GM19099 (cell line): ENCODE data around the gene ADGRD2.

Source experiments
- POLR2A ChIP-seq: IDR thresholded peaks from 3 replicates; pipeline ENCODE4 v1.6.1; 2011; ENCODE audit warnings: low read depth; ENCODE audit not compliant: insufficient read length; ENCODE audit errors: extremely low read depth

The ADGRD2 gene

DNA sequence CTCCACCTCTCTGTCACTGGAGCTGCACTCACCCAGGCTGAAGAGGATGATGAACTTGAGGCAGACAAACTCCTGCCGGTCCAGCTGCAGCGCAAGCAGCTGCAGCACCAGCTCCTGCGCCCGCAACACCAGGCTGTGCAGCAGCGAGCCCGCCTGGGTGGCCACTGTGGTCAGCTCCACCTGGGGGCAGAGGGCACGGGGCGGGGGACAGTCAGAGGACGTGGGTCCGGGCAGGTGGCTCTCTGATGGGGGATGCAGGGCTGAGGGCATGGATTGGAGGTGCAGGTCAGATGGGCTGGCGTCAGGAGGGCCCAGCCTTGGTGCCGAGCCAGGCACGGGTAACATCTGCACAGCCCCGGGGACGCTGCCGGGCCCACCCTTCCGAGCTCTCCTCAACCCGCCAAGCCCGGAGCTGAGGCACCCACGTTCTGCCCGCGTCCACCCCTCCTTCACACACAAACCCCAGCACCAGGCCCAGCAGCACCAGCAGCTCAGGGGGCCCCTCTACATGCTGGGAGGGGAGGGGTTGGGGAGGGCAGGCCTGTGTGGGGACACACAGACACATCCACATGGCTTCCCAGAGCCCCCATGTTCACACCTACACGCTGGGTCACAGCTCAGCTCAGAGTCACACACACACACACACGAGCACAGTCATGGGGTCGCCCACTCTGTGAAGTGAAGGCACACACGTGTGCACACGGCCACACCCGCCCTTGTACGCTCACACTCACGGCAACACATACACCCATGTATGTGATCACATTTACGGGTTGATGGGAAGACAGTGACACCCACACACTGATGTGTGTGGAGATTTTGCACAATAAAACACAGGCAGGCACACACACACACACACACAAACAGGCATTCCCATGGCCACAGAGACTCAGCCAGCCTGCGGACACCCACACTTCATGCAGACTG lies 41.1 kb downstream of the ADGRD2 start:
- no peak for TF ChIP-seq POLR2A

DNA sequence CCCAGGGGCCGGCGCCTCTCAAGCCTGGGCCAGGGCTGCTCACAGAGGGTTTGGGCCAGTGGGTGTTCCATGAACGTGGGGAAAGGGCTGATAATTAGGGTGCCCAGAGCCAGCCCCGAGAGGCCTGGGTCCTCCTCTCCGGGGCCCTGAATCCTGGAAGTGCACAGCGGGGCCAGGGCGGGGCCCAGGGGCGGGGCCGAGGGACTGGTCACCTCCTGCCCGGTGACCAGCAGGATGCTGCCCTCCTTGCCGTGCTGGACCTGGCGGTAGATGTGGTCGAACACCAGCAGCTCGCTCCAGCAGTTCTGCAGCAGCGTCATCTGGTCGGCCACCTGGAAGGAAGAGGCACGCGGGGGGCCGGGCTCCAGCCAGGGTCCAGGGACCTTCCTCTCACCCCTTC lies 42.6 kb downstream of the ADGRD2 start:
- no peak for TF ChIP-seq POLR2A

DNA sequence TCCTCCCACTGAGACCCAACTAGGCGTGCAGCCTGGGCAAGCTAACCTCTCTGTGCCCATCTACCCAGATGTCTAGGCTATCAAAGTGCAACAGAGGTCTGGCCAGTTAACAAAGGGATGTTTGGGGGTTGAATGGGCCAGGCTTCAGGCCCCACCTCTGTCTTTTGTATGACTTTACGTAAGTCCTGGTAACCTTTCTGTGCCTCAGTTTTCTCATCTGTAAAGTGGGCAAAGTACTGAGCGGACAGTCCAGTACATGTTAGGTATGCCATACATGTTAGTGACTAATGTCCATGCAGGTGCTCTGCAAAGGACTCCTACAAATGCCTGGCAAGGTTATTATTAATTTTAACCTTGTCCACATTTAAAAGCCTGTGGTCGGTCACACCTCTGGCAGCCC lies 43.0 kb downstream of the ADGRD2 start:
- no peak for TF ChIP-seq POLR2A

DNA sequence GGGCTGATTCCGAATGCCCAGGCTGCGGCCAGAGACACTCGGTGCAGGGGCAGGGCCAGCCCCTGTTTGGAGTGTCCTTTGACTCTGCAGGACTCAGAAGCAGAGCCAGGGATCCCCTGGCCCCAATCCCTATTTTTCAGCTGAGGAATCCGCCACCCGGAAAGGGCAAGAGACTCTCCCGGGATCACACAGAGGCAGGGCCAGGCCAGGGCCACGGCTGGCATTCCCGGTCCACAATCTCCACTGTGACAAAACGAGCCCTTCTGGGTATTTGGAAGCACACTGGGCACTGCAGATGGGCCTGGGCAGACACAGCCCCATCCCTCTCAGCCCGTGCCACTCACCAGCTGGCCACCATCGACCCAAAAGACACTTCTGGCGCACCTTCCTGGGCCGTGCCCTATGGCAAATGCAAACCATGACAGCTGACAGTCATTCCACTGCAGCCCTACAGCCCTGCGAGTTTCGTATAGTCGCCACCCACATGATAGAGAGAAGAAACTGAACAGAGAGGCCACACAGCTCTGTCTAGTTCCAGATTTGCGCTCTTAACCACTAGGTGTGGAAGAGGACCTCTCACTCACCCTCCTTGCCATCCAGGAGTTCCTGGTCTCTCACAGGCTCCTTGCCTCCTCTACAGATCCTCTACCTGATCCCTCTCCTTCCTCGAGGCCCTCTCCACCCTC lies 43.7 kb downstream of the ADGRD2 start:
- no peak for TF ChIP-seq POLR2A

DNA sequence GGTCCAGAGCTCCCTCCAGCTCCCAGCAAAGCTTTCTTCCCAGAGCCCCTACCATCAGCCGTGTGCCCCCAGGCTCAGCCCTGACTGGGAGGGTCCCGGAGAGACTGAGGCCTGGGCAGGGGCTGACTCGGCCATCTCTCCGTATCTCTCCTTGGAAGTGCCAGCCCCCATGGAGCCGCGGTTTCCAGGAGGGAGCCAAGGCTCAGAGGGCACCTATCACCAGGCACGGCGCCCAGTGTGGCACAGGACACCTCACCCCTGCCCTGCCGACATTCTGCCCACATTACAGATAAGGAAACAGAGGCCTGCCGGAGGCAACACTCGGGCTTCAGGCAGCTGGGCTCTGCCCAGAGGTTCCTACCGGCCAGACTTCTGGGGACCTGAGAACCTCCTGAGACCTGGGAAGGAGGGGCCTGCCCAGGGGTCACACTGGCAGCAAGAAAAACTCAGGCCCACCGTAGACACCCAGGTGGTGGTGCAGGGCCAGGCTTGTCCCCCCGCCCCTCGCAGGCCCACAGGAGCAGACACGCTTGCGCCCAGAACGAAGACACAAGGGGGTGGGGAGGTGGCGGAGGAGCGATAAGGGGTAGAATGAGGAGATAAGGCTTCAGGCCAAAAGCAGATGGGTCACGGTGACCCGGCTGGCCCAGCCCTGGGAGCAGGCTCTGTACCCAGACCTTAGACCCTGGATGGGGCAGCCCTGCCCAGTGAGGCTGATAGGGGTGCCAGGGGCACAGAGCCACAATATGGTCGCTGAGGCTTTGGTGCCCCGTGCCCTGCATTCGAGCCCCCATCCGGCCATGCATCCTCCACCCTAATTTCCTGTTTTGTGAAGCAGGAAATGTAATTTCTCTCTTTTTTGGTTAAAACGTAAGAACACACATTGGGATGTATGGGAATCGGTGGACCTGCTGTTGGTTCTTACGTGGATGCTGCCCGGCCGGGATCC lies 45.1 kb downstream of the ADGRD2 start:
- no peak for TF ChIP-seq POLR2A

DNA sequence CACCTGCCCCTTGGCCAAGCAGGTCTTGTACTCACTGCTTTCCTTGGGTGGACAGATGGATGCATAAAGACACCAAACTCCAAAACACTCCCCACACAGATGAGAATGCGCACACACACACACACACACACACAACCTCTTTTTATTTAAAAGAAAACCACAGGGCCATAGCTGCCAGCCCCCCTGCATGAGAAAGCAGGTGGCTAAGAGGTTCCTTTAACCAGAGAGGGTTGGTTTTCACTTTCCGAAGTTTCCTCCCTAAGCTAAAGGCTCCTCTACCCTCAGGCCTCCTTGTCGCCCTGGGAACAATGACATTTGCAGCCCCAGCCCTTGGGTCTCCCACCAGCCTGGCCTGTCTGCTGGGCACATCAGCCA lies 45.8 kb downstream of the ADGRD2 start:
- TF ChIP-seq POLR2A, result no peak

DNA sequence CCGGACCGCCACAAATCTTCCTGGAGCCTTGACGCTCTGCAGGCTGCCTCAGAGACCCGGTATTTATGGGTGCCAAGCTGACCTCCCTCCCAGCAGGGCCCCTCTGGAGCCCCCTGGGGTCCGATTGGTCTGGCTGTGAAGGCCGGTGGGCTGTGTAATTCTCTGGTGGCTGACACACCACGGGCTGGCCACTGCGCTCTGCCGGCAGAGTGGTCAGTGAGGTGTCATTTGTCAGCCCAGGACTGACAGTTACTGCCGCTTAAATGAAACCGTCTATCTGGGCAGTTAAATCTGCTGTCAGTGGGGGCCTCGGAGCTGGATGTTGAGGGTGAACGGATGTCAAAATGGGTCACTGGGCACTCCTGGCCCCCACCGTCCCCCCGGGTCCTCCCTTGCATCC lies 46.2 kb downstream of the ADGRD2 start:
- TF ChIP-seq POLR2A, result no peak

DNA sequence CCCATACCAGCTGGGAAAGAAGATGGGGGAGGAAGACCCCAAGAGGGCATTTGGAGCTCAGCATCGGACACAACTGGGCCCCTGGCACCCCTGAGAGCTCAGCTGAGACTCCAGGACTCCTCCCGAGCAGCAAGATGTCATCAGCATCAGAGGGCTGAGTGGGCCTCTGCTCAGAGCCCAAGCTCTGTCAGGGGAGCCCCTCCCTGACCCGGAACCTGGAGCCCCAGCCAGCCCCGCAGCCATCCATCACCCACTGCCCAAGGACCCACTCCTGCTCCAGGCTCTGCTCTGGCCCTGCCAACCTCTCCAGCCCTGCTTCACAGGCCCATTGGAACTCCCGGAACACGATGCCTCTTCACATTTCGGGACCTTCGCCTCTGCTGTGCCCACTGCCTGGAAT lies 47.2 kb downstream of the ADGRD2 start:
- TF ChIP-seq POLR2A, result no peak

DNA sequence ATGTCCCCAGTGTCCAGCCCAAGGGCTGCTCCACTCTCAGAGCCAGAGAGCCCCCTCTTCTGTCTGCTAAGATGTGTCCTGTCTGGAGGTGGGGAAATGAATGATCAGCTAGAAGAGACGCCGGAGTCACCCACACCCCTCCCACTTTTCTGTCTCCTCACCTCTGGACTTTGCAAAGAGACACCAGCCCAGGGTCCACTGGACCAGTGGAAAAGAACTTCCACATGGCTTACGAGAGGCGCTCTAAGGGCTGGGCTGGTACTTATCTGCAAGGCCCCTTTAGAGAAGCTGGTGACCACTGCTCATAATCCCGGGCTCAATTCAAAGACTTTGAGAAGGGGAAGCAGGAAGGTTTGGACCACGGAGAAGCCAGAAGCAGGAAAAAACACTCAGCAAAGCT lies 47.8 kb downstream of the ADGRD2 start:
- no peak for TF ChIP-seq POLR2A

DNA sequence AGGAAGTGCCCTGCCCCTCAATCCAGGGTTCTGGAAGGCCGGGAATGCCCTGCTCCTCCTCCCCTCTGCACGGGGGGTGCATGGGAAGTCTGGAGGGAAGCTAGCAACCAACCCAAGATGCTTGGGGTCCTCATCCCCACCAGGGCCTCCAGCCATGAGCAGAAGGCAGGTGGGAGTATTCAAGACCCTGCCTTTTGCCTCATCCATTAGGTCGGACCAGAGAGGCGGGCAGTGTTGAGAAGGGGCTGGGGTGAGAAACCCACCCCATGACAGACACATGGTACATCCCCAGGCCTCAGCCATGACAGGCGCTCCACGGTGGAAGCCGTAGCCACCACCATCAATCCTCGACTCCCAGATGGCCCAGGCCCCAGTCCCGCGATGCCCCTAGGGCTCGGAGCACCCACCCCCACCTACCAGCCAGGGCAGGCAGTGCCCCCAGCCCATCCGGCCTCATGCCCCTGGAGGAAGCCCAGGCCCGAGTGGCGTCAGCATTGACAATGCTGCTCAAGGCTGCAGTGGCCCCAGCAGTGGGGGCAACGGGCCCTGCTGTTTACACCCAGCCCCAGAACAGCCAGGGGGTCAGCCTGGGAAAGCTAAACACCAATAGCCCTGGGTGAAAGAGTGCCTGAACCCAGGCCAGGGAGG lies 48.4 kb downstream of the ADGRD2 start:
- TF ChIP-seq POLR2A, result no peak

DNA sequence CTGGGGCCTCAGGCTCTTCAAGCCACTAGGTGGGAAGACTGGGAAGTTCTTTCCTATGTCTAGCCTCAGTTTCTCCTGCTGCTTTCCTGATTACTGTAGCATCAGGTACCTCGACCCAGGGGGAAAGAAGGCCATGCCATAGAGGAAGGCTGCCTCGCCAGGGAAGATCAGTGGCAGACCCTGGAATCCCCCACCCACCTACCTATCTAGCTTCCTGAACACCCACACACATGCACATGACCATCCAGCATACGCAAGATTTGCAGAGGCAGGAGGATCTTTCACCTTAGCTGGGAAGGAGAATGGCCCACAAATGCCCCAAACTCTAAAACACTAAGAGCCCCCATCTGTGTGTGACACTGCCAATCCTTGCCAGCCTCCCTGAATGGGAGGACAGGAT lies 49.0 kb downstream of the ADGRD2 start:
- TF ChIP-seq POLR2A, result no peak

DNA sequence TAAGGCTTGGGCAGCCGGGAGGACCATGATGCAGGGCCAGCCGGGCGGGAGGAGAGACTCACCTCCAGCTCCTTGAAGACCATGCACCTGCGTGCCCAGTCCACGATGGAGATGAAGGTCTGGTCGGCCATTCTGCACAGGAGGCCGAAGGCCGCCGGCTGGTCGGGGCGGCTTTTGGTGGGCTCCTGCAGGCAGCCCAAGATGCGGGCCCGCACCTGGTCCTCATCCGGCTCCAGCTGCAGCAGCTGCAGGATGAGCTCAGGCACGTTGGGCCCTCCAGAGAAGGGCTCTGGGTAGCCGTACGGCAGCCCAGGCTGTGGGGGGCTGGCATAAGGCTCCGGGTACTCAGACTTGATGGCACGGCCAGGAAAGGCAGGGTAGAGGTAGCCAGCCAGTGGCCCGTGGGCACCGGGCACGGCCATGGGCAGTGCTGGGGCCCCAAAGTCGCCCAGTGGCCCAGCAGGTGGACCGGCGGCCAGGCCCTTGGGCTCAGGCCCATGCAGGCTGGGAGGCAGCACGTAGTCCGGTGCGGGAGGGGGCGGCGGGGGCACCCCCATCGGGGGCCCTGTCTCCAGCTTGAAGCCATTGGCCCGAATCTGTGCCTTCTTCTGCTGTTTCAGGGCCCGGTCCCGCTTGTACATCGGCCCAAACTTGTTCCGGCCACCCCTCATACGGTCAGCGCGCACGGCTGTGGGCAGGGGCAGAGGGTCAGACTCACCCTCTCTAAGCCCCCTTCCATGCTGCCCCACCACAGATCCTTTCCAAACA lies 50.0 kb downstream of the ADGRD2 start:
- TF ChIP-seq POLR2A, result no peak

DNA sequence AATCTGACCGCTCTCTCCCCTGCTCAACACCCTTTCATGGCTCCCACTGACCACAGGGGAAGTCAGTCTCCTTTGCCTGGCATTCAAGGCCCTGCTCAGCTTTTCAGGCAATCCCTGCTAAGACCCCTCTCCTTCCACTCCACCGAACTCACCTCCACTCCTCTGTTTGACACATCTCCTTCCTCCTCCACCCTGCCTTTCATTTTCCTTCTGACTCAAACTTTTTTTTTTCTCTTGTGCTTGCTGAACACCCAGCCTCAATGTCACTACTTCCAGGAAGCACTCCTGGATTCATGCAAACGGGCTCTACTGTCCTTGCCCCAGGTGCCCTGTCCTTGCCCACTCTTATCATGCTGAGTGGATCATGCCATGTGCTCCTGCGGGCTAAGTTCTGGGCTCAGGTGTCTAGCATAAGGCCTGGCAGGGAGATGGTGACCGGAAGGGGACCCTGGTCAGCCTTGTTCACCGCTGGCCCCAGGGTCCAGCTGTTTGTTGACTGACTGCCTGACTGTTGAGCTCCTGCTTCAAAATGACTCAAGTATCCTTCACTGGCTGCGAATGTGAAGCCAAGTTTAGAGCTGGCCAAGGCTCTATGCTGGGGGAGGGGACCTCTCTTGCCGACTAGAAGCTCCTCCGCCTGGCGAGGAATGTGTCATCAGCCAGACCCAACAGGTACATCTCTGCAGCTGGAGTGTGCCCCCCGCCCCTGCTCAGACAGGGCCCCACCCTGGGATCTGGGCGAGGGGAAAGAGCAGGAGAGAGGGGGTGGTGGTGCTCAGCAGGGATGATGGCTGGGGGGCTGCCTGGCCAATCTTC lies 50.8 kb downstream of the ADGRD2 start:
- TF ChIP-seq POLR2A, result no peak
